Measurements from ENCODE around the gene CD109. TPM values are rescaled to one million over a fixed set of nuclear protein-coding genes. Genes with fewer than 3 reads are reported as not detected.
A peak's percentile ranks its signal among the peaks of the same experiment; 100 is the strongest.

Gene CD109
- total RNA-seq, 6 experiments from 2014 or later: 32.5 to 56.3 (median 48.9) TPM

DNA sequence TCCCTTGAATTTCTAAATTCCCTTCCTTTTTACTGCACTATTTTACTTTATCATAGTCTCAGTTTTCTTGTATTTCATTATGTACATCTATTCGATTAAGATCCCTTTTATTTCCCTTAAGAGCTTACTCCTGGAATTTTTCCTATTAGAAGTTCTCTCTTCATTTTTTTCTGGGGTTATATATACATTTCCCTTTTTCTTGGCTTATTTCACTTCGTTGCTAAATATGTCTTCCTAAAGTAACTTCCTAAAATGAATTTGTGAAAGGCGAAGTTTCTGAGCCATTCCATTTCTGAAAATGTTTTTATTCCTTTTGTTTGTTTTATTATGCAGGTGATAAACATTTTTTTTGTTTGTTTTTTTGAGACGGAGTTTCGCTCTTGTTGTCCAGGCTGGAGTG lies 5.9 kb upstream of the CD109 start:
- no peak for DNase-seq
- Mint-ChIP-seq H3K4me3 (no peak overlapping the region), H3K27me3 (ENCODE audit: insufficient read depth) (no peaks in the 10 kb centered on the region; the same call in 1 of the 2 replicates), H3K27ac (no peak overlapping the region), H3K9me3 (no peaks in the 10 kb centered on the region), H3K4me1 (ENCODE audit: low read depth) (peaks cover 22% of the 10 kb centered on the region), H3K36me3 (ENCODE audit: low read depth) (peaks cover 7% of the 10 kb centered on the region; the same call in 1 of the 2 replicates)
- TF ChIP-seq, protein P1, sequence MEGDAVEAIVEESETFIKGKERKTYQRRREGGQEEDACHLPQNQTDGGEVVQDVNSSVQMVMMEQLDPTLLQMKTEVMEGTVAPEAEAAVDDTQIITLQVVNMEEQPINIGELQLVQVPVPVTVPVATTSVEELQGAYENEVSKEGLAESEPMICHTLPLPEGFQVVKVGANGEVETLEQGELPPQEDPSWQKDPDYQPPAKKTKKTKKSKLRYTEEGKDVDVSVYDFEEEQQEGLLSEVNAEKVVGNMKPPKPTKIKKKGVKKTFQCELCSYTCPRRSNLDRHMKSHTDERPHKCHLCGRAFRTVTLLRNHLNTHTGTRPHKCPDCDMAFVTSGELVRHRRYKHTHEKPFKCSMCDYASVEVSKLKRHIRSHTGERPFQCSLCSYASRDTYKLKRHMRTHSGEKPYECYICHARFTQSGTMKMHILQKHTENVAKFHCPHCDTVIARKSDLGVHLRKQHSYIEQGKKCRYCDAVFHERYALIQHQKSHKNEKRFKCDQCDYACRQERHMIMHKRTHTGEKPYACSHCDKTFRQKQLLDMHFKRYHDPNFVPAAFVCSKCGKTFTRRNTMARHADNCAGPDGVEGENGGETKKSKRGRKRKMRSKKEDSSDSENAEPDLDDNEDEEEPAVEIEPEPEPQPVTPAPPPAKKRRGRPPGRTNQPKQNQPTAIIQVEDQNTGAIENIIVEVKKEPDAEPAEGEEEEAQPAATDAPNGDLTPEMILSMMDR (IDR thresholded peaks at IDR 0.05): no peak

DNA sequence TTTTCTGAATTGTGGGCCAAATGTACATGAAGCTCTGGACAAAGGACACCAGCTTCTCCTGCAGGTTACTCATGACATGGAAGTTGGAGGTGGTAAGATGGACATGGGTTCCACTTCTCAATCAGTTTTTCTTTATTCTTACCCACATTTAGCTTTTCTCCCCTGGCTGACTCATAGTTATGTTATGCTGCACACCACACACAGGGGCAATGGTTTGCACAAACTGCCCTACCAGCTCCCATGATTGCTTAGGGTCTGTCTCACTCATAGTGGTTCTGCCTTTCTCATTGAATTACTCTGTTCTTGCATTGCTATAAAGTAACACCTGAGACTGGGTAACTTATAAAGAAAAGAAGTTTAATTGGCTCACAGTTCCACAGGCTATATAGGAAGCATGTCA lies 4.5 kb upstream of the CD109 start:
- H3K4me3 Mint-ChIP-seq: no peak overlapping the region
- TF ChIP-seq, protein P1 (IDR thresholded peaks at IDR 0.05): no peak
- DNase-seq: peak; percentile 4
- H3K27me3 Mint-ChIP-seq (ENCODE audit: insufficient read depth): no peaks in the 10 kb centered on the region; the same call in none of the 2 replicates
- H3K9me3 Mint-ChIP-seq: no peaks in the 10 kb centered on the region
- H3K4me1 Mint-ChIP-seq (ENCODE audit: low read depth): peaks cover 33% of the 10 kb centered on the region
- H3K27ac Mint-ChIP-seq: peak overlapping the region; percentile 1; the same call in 1 of the 2 replicates
- peaks cover 7% of the 10 kb centered on the region; the same call in 1 of the 2 replicates for H3K36me3 Mint-ChIP-seq (ENCODE audit: low read depth)

DNA sequence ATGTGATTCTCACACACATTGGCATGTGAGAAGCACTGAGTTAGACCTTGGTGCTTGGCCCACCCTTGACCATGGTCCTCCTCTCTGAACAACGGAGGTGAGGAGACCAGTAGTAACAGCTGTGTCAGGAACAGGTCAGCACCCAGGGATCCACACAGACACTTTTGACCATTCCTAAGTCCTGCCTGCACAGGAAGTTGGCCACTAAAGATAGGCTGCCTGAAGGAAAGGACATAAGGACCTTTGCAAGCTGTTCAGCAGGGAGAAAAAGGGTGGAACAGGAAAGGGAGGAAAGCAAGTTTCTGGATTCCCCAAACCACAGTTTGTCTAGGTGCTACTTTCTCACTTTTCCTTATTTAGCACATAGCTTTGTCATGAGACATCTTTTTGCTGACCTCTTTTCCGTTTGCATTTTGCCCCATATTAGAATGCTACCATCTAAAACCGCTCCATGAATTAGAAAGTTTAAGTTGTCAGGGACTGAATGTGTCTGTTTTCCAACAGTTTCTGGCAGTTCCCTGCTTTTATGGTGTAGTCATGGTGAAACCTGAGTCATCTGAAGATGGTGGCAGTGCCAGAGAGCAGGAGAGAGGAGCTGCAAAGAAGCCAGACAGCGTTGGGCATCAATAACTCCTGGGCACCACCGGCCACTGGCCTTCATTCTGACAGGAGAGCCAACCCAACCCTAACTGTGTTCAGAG lies 1.1 kb upstream of the CD109 start:
- peaks cover 64% of the 10 kb centered on the region for H3K4me1 Mint-ChIP-seq (ENCODE audit: low read depth)

DNA sequence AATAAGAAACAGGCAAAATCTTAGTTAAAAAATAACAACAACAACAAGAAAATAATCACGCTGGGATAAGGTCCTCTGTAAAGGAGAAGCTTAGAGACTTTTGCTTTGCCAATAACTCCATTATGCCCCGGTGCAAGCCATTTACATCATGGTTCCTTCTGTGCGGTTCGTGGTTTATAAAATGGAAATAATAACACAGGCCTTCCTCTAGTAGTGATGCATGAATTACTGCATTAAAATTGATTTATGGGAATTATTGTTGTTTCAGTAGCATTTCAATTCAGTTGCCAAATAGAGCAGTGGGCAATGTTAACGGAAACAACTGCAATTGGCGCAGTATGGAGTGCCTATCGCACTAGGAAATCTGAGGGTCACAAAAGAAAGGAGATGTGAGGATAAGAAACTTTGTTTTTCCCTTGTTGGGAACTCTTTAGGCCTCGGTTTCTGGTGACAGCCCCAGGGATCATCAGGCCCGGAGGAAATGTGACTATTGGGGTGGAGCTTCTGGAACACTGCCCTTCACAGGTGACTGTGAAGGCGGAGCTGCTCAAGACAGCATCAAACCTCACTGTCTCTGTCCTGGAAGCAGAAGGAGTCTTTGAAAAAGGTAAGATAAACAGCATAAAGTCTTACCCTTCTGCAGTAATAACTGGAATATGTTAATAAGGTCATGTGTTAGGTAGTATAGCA lies 1.1 kb downstream of the CD109 start:
- DNase-seq: no peak
- Mint-ChIP-seq H3K4me1 (ENCODE audit: low read depth) (peaks cover 57% of the 10 kb centered on the region), H3K27ac (peak overlapping the region; percentile 96)

More for the DNA sequence above, 1.1 kb upstream of the CD109 start:
- H3K27me3 Mint-ChIP-seq (ENCODE audit: insufficient read depth): no peaks in the 10 kb centered on the region; the same call in none of the 2 replicates
- DNase-seq: peak; percentile 72
- peaks cover 27% of the 10 kb centered on the region; the same call in 1 of the 2 replicates for H3K36me3 Mint-ChIP-seq (ENCODE audit: low read depth)
- TF ChIP-seq, protein P1 (IDR thresholded peaks at IDR 0.05): no peak
- H3K27ac Mint-ChIP-seq: peak overlapping the region; percentile 96
- peak overlapping the region; percentile 95 for H3K4me3 Mint-ChIP-seq
- H3K9me3 Mint-ChIP-seq: no peaks in the 10 kb centered on the region

DNA sequence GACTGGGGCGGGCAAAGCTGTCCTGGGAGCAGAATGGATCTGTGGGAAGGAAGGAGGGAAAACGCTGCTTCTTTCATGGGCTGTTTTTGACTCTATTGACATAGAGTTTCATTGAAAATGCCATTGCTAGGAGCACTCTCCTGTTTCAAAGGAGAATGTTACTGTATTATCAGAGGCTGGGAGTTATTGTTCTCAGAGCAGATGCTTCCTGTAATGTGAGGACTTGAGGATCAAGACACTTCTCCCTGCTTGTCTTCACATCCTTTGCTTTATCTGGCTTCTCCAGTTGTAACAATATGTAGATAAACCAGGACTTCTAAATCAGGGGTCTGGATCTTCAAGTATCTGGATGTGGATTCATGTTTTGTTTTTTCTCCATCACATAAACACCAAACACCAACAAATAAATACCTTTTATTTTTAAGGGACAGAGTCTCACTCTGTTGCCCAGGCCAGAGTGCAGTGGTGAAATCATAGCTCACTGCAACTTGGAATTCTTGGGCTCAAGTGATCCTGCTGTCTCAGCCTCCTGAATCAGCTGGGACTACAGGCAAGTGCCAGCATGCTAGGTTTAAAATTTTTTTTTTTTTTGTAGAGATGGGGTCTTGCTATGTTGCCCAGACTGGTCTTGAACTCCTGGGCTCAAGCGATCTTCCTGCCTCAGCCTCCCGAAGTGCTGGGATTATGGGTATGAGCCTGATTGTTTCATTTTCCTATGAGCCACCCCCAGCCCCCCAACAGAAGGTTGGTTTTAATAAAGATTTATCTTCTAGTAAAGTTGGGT lies 3.9 kb downstream of the CD109 start:
- H3K9me3 Mint-ChIP-seq: no peaks in the 10 kb centered on the region
- TF ChIP-seq, protein P1 (IDR thresholded peaks at IDR 0.05): no peak
- peaks cover 49% of the 10 kb centered on the region for H3K4me1 Mint-ChIP-seq (ENCODE audit: low read depth)
- H3K27me3 Mint-ChIP-seq (ENCODE audit: insufficient read depth): no peaks in the 10 kb centered on the region; the same call in 1 of the 2 replicates
- no peak overlapping the region for H3K27ac Mint-ChIP-seq
- H3K4me3 Mint-ChIP-seq: no peak overlapping the region
- H3K36me3 Mint-ChIP-seq (ENCODE audit: low read depth): peaks cover 40% of the 10 kb centered on the region
- no peak for DNase-seq

More for the DNA sequence above, 1.1 kb downstream of the CD109 start:
- Mint-ChIP-seq H3K9me3 (no peaks in the 10 kb centered on the region), H3K36me3 (ENCODE audit: low read depth) (peaks cover 40% of the 10 kb centered on the region), H3K27me3 (ENCODE audit: insufficient read depth) (no peaks in the 10 kb centered on the region; the same call in none of the 2 replicates), H3K4me3 (peak overlapping the region; percentile 95)
- TF ChIP-seq, protein P1 (IDR thresholded peaks at IDR 0.05): no peak
